HepG2 (cell line): Measurements from ENCODE around the gene OSBPL9. TPM values are rescaled to one million over a fixed set of nuclear protein-coding genes. Genes with fewer than 3 reads are reported as not detected.

ENCODE experiments used
- ATAC-seq: fragments of 200-7000 bp; cut with Tn5 transposase; 3 replicates; pipeline ENCODE4 v1.9.1; 2020; ENCODE audit warnings: mild to moderate bottlenecking, moderate library complexity
- BruUV-seq: library from RNA; stranded (reverse); fragments of 400-500 nt; replicated peaks from 2 replicates; lab custom pipeline; 2021; lab: Mats Ljungman, UMichigan
- CTCF ChIA-PET: fragments of 300-600 bp; formaldehyde crosslinking; extraction: SDS; loops from one replicate; lab custom pipeline; 2021; ENCODE audit warnings: low total read pairs, inconsistent platforms, low intra/inter-chr PET ratio; lab: Yijun Ruan, JAX
- POLR2A ChIA-PET: fragments of 350-600 bp; sonication (Branson Sonifier 250); formaldehyde crosslinking; loops from one replicate; lab custom pipeline; 2020; ENCODE audit warnings: antibody characterized with exemption, inconsistent platforms; lab: Yijun Ruan, JAX
- DNase-seq: peaks from one replicate; pipeline ENCODE4 v3.0.0-alpha.2; 2015; ENCODE audit warnings: low spot score
- FAIRE-seq: peaks from 3 replicates; lab custom pipeline; 2011; peaks lifted over from hg19 to GRCh38; lab: Jason Lieb, UNC
- H2AFZ ChIP-seq: one replicate; pipeline ENCODE4 v1.6.1; 2011; ENCODE audit warnings: low read length, inconsistent platforms
- H3K27ac ChIP-seq: fragments of 300-600 bp; 3 replicates; pipeline ENCODE4 v1.8.0; 2011; ENCODE audit warnings: mixed run types, mild to moderate bottlenecking, mixed read lengths, low read length, inconsistent platforms; ENCODE audit not compliant: insufficient read depth; ENCODE audit errors: extremely low read length
- H3K27me3 ChIP-seq, 2 experiments: fragments of 200-600 bp in 1 of 2; 2 replicates in 1 of 2; 3 replicates in 1 of 2; pipeline versions ENCODE4 v1.6.0 to v1.8.0; 2011; ENCODE audit warnings: low read length in 2 of 2, mild to moderate bottlenecking in 2 of 2, moderate library complexity in 2 of 2, inconsistent platforms in 1 of 2; ENCODE audit not compliant: insufficient read depth in 2 of 2, control insufficient read depth in 1 of 2
- H3K36me3 ChIP-seq, 2 experiments: fragments of 200-600 bp in 1 of 2; replicated peaks in 1 of 2; 2 replicates in 1 of 2; 3 replicates in 1 of 2; pipeline versions ENCODE4 v1.5.1 to v1.8.0; 2011; ENCODE audit warnings: low read length in 2 of 2, inconsistent platforms in 1 of 2; ENCODE audit not compliant: insufficient read depth in 2 of 2, control insufficient read depth in 1 of 2
- H3K4me1 ChIP-seq: 2 replicates; pipeline ENCODE4 v1.5.1; 2012; ENCODE audit warnings: low read length, inconsistent platforms; ENCODE audit not compliant: insufficient read depth
- H3K4me2 ChIP-seq: 2 replicates; pipeline ENCODE4 v1.6.0; 2011; ENCODE audit warnings: low read depth, low read length, inconsistent platforms
- H3K4me3 ChIP-seq, 3 experiments: fragments of 200-600 bp in 1 of 3; sonication (generic), shearing (Covaris generic) in 1 of 3; replicated peaks in 1 of 3; 2 replicates each; pipeline ENCODE4 v1.5.1; 2011 to 2016; ENCODE audit warnings: low read length in 3 of 3, inconsistent platforms in 2 of 3, low read depth in 2 of 3, mild to moderate bottlenecking in 2 of 3, control low read depth in 1 of 3, mixed read lengths in 1 of 3; ENCODE audit not compliant: insufficient read depth in 1 of 3
- H3K79me2 ChIP-seq: one replicate; pipeline ENCODE4 v1.6.1; 2011; ENCODE audit warnings: low read length, inconsistent platforms; ENCODE audit not compliant: insufficient read depth
- H3K9ac ChIP-seq: 2 replicates; pipeline ENCODE4 v1.6.0; 2011; ENCODE audit warnings: mild to moderate bottlenecking, low read depth, low read length, inconsistent platforms; ENCODE audit not compliant: insufficient read depth
- H3K9me3 ChIP-seq: 2 replicates; pipeline ENCODE4 v1.5.1; 2012; ENCODE audit warnings: mild to moderate bottlenecking, low read length
- H4K20me1 ChIP-seq: 2 replicates; pipeline ENCODE4 v1.6.0; 2011; ENCODE audit warnings: inconsistent platforms, mild to moderate bottlenecking, low read length, moderate library complexity; ENCODE audit not compliant: insufficient read depth
- ATF7 ChIP-seq, 2 experiments: fragments of 450-650 bp in 1 of 2; sonication (generic) in 1 of 2; formaldehyde crosslinking in 1 of 2; IDR thresholded peaks; 2 replicates each; pipeline versions ENCODE4 v1.4.0 to v1.6.1; 2016 to 2020; ENCODE audit warnings: antibody characterized with exemption in 1 of 2, mild to moderate bottlenecking in 1 of 2, missing genetic modification reagents in 1 of 2
- GTF2F1 ChIP-seq: fragments of 150-350 bp; IDR thresholded peaks from 2 replicates; pipeline ENCODE4 v1.6.1; 2014; ENCODE audit warnings: low read length
- HOXA7 ChIP-seq: sonication (generic); formaldehyde crosslinking; IDR thresholded peaks from 2 replicates; pipeline ENCODE4 v1.8.1; 2022; ENCODE audit warnings: mild to moderate bottlenecking, missing genetic modification reagents, moderate library complexity
- KDM1A ChIP-seq: IDR thresholded peaks from 2 replicates; pipeline ENCODE4 v1.6.1; 2016; ENCODE audit warnings: missing compliant biosample characterization
- POLR2A ChIP-seq, 2 experiments: IDR thresholded peaks; 2 replicates each; pipeline ENCODE4 v1.6.1; 2011; ENCODE audit warnings: low read depth in 2 of 2, low read length in 2 of 2, mild to moderate bottlenecking in 1 of 2, moderate library complexity in 1 of 2; ENCODE audit not compliant: insufficient read depth in 1 of 2
- RBFOX2 ChIP-seq: fragments of 200-400 bp; formaldehyde crosslinking; IDR thresholded peaks from 2 replicates; pipeline ENCODE4 v1.6.1; 2017; ENCODE audit warnings: low read depth, mild to moderate bottlenecking, low read length
- RBM39 ChIP-seq: fragments of 200-400 bp; formaldehyde crosslinking; IDR thresholded peaks from one replicate; pipeline ENCODE4 v1.6.1; 2018; ENCODE audit warnings: antibody characterized with exemption, mild to moderate bottlenecking, low read depth, low read length; ENCODE audit not compliant: poor library complexity, severe bottlenecking
- SMAD3 ChIP-seq: sonication (generic); formaldehyde crosslinking; IDR thresholded peaks from 2 replicates; pipeline ENCODE4 v1.4.0; 2020; ENCODE audit warnings: missing genetic modification reagents
- SMAD9 ChIP-seq: sonication (generic); formaldehyde crosslinking; IDR thresholded peaks from 2 replicates; pipeline ENCODE4 v1.5.1; 2020; ENCODE audit warnings: mild to moderate bottlenecking, missing genetic modification reagents
- SMC3 ChIP-seq: IDR thresholded peaks from 2 replicates; pipeline ENCODE4 v1.6.1; 2011; ENCODE audit warnings: low read length, improper control_type of control experiment
- SOX5 ChIP-seq: IDR thresholded peaks from 2 replicates; pipeline ENCODE4 v1.6.1; 2016; ENCODE audit warnings: borderline replicate concordance
- STAG1 ChIP-seq: sonication (generic); formaldehyde crosslinking; IDR thresholded peaks from 2 replicates; pipeline ENCODE4 v1.4.0; 2020; ENCODE audit warnings: missing genetic modification reagents
- TBX2 ChIP-seq: sonication (generic); formaldehyde crosslinking; IDR thresholded peaks from 2 replicates; pipeline ENCODE4 v1.5.0; 2020; ENCODE audit warnings: missing genetic modification reagents, mild to moderate bottlenecking, borderline replicate concordance
- TOE1 ChIP-seq: sonication (generic); formaldehyde crosslinking; IDR thresholded peaks from 2 replicates; pipeline ENCODE4 v1.4.0; 2020; ENCODE audit warnings: mild to moderate bottlenecking, missing genetic modification reagents
- TSC22D2 ChIP-seq: sonication (generic); formaldehyde crosslinking; IDR thresholded peaks from 2 replicates; pipeline ENCODE4 v1.5.1; 2020; ENCODE audit warnings: missing genetic modification reagents, mild to moderate bottlenecking, borderline replicate concordance
- ZFP82 ChIP-seq: sonication (generic); formaldehyde crosslinking; IDR thresholded peaks from 2 replicates; pipeline ENCODE4 v1.5.1; 2020; ENCODE audit warnings: mild to moderate bottlenecking, missing genetic modification reagents, borderline replicate concordance
- ZNF180 ChIP-seq: sonication (generic); formaldehyde crosslinking; IDR thresholded peaks from 2 replicates; pipeline ENCODE4 v1.4.0; 2020; ENCODE audit warnings: low read depth, missing genetic modification reagents, borderline replicate concordance
- WGBS: methylation state at CpG from one replicate; pipeline ENCODE4 v1.1.6; 2017; ENCODE audit warnings: low lambda C conversion rate; 5-methylcytosine and 5-hydroxymethylcytosine counted together
- in situ Hi-C: cut with HindIII; loops from 2 replicates; pipeline ENCODE4 v1.10.0; 2017; ENCODE audit warnings: low pct_unique_long_range_greater_than_20kb; ENCODE audit not compliant: extremely low pct_ligation_motif_present
- intact Hi-C: fragments of 100-400 bp; cut with micrococcal nuclease; formaldehyde crosslinking; loops from one replicate; pipeline ENCODE4 v1.10.0; 2022; ENCODE audit not compliant: unreplicated experiment
- polyA plus RNA-seq, 8 experiments: library from polyadenylated mRNA; depleted of rRNA in 3 of 8; stranded (reverse) in 7 of 8; unstranded in 1 of 8; fragments of >200 nt; fragmentation: Illumina TruSeq in 4 of 8; extraction: Trizol in 4 of 8; gene quantifications; 2 replicates each; pipeline versions ENCODE4 v1.2.1 to v1.2.3, GENCODE V29; 2011 to 2016; ENCODE audit warnings: low read depth in 4 of 8, missing spikeins in 1 of 8, mixed read lengths in 1 of 8; ENCODE audit not compliant: insufficient read depth in 1 of 8
- total RNA-seq, 5 experiments: library from RNA; depleted of rRNA; stranded (reverse); fragments of >200 nt; fragmentation: Illumina TruSeq; extraction: Trizol; gene quantifications; 2 replicates each; pipeline ENCODE4 v1.2.3, GENCODE V29; 2016; ENCODE audit warnings: low read depth in 1 of 5
- TF ChIP-seq, protein P1 (sequence below): sonication (generic); formaldehyde crosslinking; IDR thresholded peaks from 2 replicates; pipeline ENCODE4 v1.9.0; 2021; ENCODE audit warnings: missing genetic modification reagents, mild to moderate bottlenecking, borderline replicate concordance
- TF ChIP-seq, protein P2 (sequence below): sonication (generic); formaldehyde crosslinking; IDR thresholded peaks from 2 replicates; pipeline ENCODE4 v1.8.1; 2023; ENCODE audit warnings: mild to moderate bottlenecking, missing genetic modification reagents

The OSBPL9 gene
- total and polyA plus RNA-seq, 2 of the 13 experiments (the other 11 are each of a cell fraction or from before 2014, with no cell fraction given): 83.6 to 142 TPM

DNA sequence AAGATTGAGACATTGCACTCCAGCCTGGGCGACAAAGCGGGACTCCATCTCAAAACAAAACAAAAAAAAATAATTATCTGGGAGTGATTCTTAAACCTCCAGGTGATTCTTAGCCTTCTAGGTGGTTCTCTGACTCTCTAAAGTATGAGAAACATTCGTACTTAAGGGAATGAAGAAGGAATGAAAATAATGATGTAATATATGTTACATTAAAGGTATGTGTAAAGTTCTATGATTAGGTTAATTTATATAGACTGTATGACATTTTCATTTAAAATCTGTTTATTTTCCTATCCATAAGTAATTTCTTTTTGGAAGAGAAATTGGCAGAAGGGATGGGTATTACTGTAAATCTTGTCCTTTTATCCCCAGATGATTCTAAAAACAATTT, 34.7 kb downstream of the OSBPL9 start:
- DNase-seq (no peak), ATAC-seq (no peak), FAIRE-seq (no peak)
- H3K4me3 ChIP-seq: no peak overlapping the region
- in situ Hi-C loops (no loop called here), intact Hi-C loops (no loop called here)
- ChIA-PET POLR2A (no interaction called here), CTCF (no interaction called here)
- H3K4me2 ChIP-seq: no peak overlapping the region
- H3K9ac ChIP-seq: no peak overlapping the region
- H3K79me2 ChIP-seq: peaks cover 10% of the 10 kb centered on the region
- no peaks in the 10 kb centered on the region for H3K27me3 ChIP-seq
- peaks cover 3% of the 10 kb centered on the region; the same call in 1 of the 2 replicates for H3K9me3 ChIP-seq
- H3K4me1 ChIP-seq: peaks cover 50% of the 10 kb centered on the region
- no peak overlapping the region for H3K27ac ChIP-seq
- no peak overlapping the region for H2AFZ ChIP-seq
- peaks cover 7% of the 10 kb centered on the region for H4K20me1 ChIP-seq
- 100% methylated on average over 3 of the region's 3 CpGs for WGBS
- BruUV-seq: no TSS peak
- peaks cover 0 to 20% of the 10 kb centered on the region in 2 experiments; a peak in 2 of 5 replicates for H3K36me3 ChIP-seq
- TF ChIP-seq HOXA7 (CRISPR knock-in tag) (no peak), ATF7 (IDR thresholded peaks at IDR 0.05) (peak; percentile 10; the same call in 1 of the 2 replicates), ATF7 (CRISPR knock-in tag; IDR thresholded peaks at IDR 0.05) (no peak)

DNA sequence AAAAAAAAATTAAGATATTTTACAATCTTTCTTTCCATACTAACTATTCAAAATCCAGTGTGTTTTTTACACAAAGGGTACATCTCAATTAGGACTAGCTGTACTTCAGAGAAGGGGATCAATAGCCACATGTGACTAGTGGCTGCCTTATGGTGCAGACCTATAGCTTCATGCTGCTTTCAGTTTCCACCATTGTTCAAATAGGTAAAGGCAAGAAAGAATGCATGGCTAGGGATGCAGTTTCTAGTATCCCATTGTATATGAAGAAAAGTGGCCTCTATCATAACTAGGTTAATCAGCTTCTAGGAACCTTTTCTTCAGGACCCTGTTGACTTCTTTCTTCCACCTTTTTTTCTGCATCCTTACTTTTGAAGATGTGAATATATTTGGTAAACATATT, 35.7 kb downstream of the OSBPL9 start:
- BruUV-seq: no TSS peak
- Histone ChIP-seq H3K36me3 (peaks cover 0 to 20% of the 10 kb centered on the region in 2 experiments; a peak in 2 of 5 replicates), H3K27me3 (no peaks in the 10 kb centered on the region), H3K4me2 (no peak overlapping the region), H3K79me2 (peaks cover 6% of the 10 kb centered on the region), H3K9ac (no peak overlapping the region), H4K20me1 (peaks cover 7% of the 10 kb centered on the region), H3K4me1 (peaks cover 46% of the 10 kb centered on the region), H3K9me3 (no peaks in the 10 kb centered on the region), H3K4me3 (no peak overlapping the region), H3K27ac (no peak overlapping the region), H2AFZ (no peak overlapping the region)
- ATAC-seq (no peak), FAIRE-seq (no peak), DNase-seq (no peak)
- ChIA-PET POLR2A (no interaction called here), CTCF (no interaction called here)
- intact Hi-C loops (no loop called here), in situ Hi-C loops (no loop called here)
- TF ChIP-seq TBX2 (CRISPR knock-in tag): no peak
- no peak for TF ChIP-seq ZFP82 (CRISPR knock-in tag)
- no peak for TF ChIP-seq SMAD9 (CRISPR knock-in tag)
- TF ChIP-seq ZNF180 (CRISPR knock-in tag): no peak
- TF ChIP-seq KDM1A (CRISPR knock-in tag): no peak
- no peak for TF ChIP-seq SOX5
- TF ChIP-seq, protein P1, sequence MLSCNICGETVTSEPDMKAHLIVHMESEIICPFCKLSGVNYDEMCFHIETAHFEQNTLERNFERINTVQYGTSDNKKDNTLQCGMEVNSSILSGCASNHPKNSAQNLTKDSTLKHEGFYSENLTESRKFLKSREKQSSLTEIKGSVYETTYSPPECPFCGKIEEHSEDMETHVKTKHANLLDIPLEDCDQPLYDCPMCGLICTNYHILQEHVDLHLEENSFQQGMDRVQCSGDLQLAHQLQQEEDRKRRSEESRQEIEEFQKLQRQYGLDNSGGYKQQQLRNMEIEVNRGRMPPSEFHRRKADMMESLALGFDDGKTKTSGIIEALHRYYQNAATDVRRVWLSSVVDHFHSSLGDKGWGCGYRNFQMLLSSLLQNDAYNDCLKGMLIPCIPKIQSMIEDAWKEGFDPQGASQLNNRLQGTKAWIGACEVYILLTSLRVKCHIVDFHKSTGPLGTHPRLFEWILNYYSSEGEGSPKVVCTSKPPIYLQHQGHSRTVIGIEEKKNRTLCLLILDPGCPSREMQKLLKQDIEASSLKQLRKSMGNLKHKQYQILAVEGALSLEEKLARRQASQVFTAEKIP (CRISPR knock-in tag): no peak
- TF ChIP-seq RBFOX2: no peak
- no peak for TF ChIP-seq POLR2A (IDR thresholded peaks at IDR 0.05; ENCODE audit: insufficient read depth in 1 of 2, low read depth in 2 of 2, low read length in 2 of 2)
- TF ChIP-seq TSC22D2 (CRISPR knock-in tag): no peak
- no peak for TF ChIP-seq SMAD3 (CRISPR knock-in tag)
- no peak for TF ChIP-seq GTF2F1
- no peak for TF ChIP-seq RBM39
- TF ChIP-seq, protein P2, sequence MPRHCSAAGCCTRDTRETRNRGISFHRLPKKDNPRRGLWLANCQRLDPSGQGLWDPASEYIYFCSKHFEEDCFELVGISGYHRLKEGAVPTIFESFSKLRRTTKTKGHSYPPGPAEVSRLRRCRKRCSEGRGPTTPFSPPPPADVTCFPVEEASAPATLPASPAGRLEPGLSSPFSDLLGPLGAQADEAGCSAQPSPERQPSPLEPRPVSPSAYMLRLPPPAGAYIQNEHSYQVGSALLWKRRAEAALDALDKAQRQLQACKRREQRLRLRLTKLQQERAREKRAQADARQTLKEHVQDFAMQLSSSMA (CRISPR knock-in tag): no peak
- no peak for TF ChIP-seq SMC3
- no peak for TF ChIP-seq TOE1 (CRISPR knock-in tag)
- no peak for TF ChIP-seq STAG1
